Heart left ventricle (tissue), 16 donors: ENCODE measurements around the gene LGR5. TPM values are rescaled to one million over a fixed set of nuclear protein-coding genes. Genes with fewer than 3 reads are reported as not detected.
"Not testable (repeated sequence)": the region's sequence is repeated elsewhere in the genome, so short reads cannot be mapped to it uniquely, and the experiment has no call there.

Experiments used
- ATAC-seq, 4 donors: fragments of 200-7000 bp; cut with Tn5 transposase; one replicate each; pipeline ENCODE4 v1.9.1; 2020 to 2022; ENCODE audit warnings: moderate library complexity in 4 of 4, mild to moderate bottlenecking in 3 of 4, moderate number of reproducible peaks in 1 of 4
- DNase-seq, 5 donors: peaks; one replicate each; pipeline ENCODE4 v3.0.0-alpha.2; 2020
- H3K27ac ChIP-seq, 12 donors: fragments of 200-600 bp; sonication (generic) in 4 of 12; one replicate each; pipeline versions ENCODE4 v1.5.0 to v1.8.0; 2016 to 2022; ENCODE audit warnings: mild to moderate bottlenecking in 2 of 12
- H3K27me3 ChIP-seq, 9 donors: fragments of 200-600 bp; sonication (generic) in 2 of 9; one replicate each; pipeline versions ENCODE4 v1.5.1 to v1.8.0; 2016 to 2022; ENCODE audit warnings: mild to moderate bottlenecking in 3 of 9
- H3K36me3 ChIP-seq, 9 donors: fragments of 200-600 bp; sonication (generic) in 2 of 9; one replicate each; pipeline versions ENCODE4 v1.5.0 to v1.8.0; 2018 to 2022; ENCODE audit warnings: mild to moderate bottlenecking in 2 of 9
- H3K4me1 ChIP-seq, 12 donors: fragments of 200-600 bp; sonication (generic) in 4 of 12; one replicate each; pipeline versions ENCODE4 v1.5.0 to v1.8.0; 2016 to 2022; ENCODE audit warnings: mild to moderate bottlenecking in 3 of 12
- H3K4me3 ChIP-seq, 12 donors: fragments of 200-600 bp; sonication (generic) in 4 of 12; one replicate each; pipeline versions ENCODE4 v1.5.0 to v1.8.0; 2017 to 2022; ENCODE audit warnings: mild to moderate bottlenecking in 9 of 12, moderate library complexity in 4 of 12
- H3K9me3 ChIP-seq, 12 donors: fragments of 200-600 bp; sonication (generic) in 4 of 12; one replicate each; pipeline versions ENCODE4 v1.5.0 to v1.8.0; 2016 to 2022; ENCODE audit warnings: mild to moderate bottlenecking in 1 of 12
- CTCF ChIP-seq, 12 donors: fragments of 200-600 bp; sonication (generic) in 4 of 12; IDR thresholded peaks; one replicate each; pipeline versions ENCODE4 v1.5.0 to v1.8.0; 2018 to 2022; ENCODE audit warnings: antibody characterized with exemption in 12 of 12, mild to moderate bottlenecking in 5 of 12
- POLR2A ChIP-seq, 2 donors: fragments of 450-650 bp; IDR thresholded peaks; one replicate each; pipeline ENCODE4 v1.6.1; 2017; ENCODE audit warnings: antibody characterized with exemption in 2 of 2, mild to moderate bottlenecking in 2 of 2, moderate library complexity in 2 of 2
- WGBS, 4 donors: extraction: QIAGEN DNeasy Blood & Tissue Kit in 2 of 4; methylation state at CpG; one replicate each; pipeline versions ENCODE4 v1.1.5 to v1.1.7; 2013 to 2018; 5-methylcytosine and 5-hydroxymethylcytosine counted together
- intact Hi-C, 10 donors: fragments of 100-400 bp; cut with DNase I; formaldehyde crosslinking; loops; one replicate each; pipeline versions ENCODE4 v1.11.1 to v1.14.2; 2022
- polyA plus RNA-seq, 2 donors: library from polyadenylated mRNA; stranded (reverse); fragments of 200-250 nt; gene quantifications; one replicate each; pipeline ENCODE4 v1.2.3, GENCODE V29; 2013
- total RNA-seq, 9 donors: library from RNA; depleted of rRNA in 2 of 9; stranded (reverse); fragments of >200 nt in 2 of 9; fragmentation: NEBNext Ultra II Directional in 3 of 9; extraction: Animal tissue kit (Norgen Biotek cat#: 25700) in 3 of 9; gene quantifications; one replicate each; pipeline versions ENCODE4 v1.1.0 to v1.2.4, GENCODE V29; 2016 to 2023
- donor health status: ischemic (EF 13 %, LVEDD 7.1; RV severe dilation, severe dysfunction).
- donor health status: healthy with polysubstance abuse.
- donor health status: DM: no; HTN: yes; CAD: no.
- donor health status: DM: no; HTN: no; CAD: no.
- donor health status: ischemic (EF 25% LVEDD 6.9; RV normal size, moderate dysfunction).
- donor health status: ischemic (EF 25% LVEDD 5.7; RV mildly dilated, moderate dysfunction).
- donor health status: healthy.
- donor health status: DM: yes; HTN: yes; CAD: no.
- donor health status: ischemic (EF 35%, LVEDD 5.7; RV mildly dilated, moderate dysfunction).
- donor health status: nonischemic (EF 11% LVEDD 7.7; RV severe dilation, severe dysfunction).
- donor health status: DM: yes; HTN: yes; CAD: no.
- donor health status: PGD.
- donor health status: ischemic (EF 29% LVEDD 5.4; RV normal size, mild dysfunction).
- donor health status: nonischemic (EF 23%, LVEDD 6.1; RV moderate dilation, normal function).

The LGR5 gene
- total and polyA plus RNA-seq, 11 donors: 0.03 to 0.20 (median 0.13) TPM; not detected in 7

- intact Hi-C loops: loop anchor here in 2 of 10 donors (10.0 kb wide), 2 partner anchors 130 to 140 kb away; no protein-coding TSS in a partner anchor
- H3K9me3 ChIP-seq: peaks cover 0 to 4% (median 0%) of the 10 kb centered on the region in 12 donors
- H3K27me3 ChIP-seq: no peaks in the 10 kb centered on the region
- no peak overlapping the region for H3K4me3 ChIP-seq
- TF ChIP-seq POLR2A (IDR thresholded peaks at IDR 0.05): no peak
- no peak for TF ChIP-seq CTCF (IDR thresholded peaks at IDR 0.05)
- DNase-seq: no peak
- 77 to 86% (median 80%) methylated on average over 1 of the region's 1 CpG for WGBS, 4 donors
- ATAC-seq: no peak
- no peak overlapping the region for H3K27ac ChIP-seq
- no peaks in the 10 kb centered on the region for H3K4me1 ChIP-seq
- no peaks in the 10 kb centered on the region for H3K36me3 ChIP-seq
Measured at GRCh38 chr12:71555191-71555590, 115.6 kb downstream of the LGR5 start.

GRCh38 chr12:71555789-71556188 lies 116.2 kb downstream of the LGR5 start:
- not testable (repeated sequence) for H3K4me1 ChIP-seq, H3K27me3 ChIP-seq, H3K27ac ChIP-seq, H3K36me3 ChIP-seq, DNase-seq, ATAC-seq, H3K4me3 ChIP-seq, H3K9me3 ChIP-seq
- WGBS, 4 donors: 92 to 97% (median 94%) methylated on average over 1 of the region's 1 CpG
- intact Hi-C loops: loop anchor here in 2 of 10 donors (10.0 kb wide), 2 partner anchors 131 to 141 kb away; no protein-coding TSS in a partner anchor

GRCh38 chr12:71556448-71556847 lies 116.8 kb downstream of the LGR5 start:
- intact Hi-C loops: loop anchor here in 2 of 10 donors (10.0 kb wide), 2 partner anchors 132 to 142 kb away; no protein-coding TSS in a partner anchor
- Histone ChIP-seq H3K4me3 (no peak overlapping the region), H3K27ac (no peak overlapping the region), H3K9me3 (peaks cover 0 to 4% (median 0%) of the 10 kb centered on the region in 12 donors), H3K4me1 (no peaks in the 10 kb centered on the region), H3K27me3 (no peaks in the 10 kb centered on the region), H3K36me3 (no peaks in the 10 kb centered on the region)
- DNase-seq (no peak), ATAC-seq (no peak)
- no peak for TF ChIP-seq CTCF (IDR thresholded peaks at IDR 0.05)
- TF ChIP-seq POLR2A (IDR thresholded peaks at IDR 0.05): no peak

GRCh38 chr12:71556875-71557274 lies 117.3 kb downstream of the LGR5 start:
- TF ChIP-seq CTCF (IDR thresholded peaks at IDR 0.05) (no peak), POLR2A (IDR thresholded peaks at IDR 0.05) (no peak)
- Histone ChIP-seq H3K27me3 (no peaks in the 10 kb centered on the region), H3K4me1 (no peaks in the 10 kb centered on the region), H3K36me3 (no peaks in the 10 kb centered on the region), H3K27ac (no peak overlapping the region), H3K9me3 (peaks cover 0 to 4% (median 0%) of the 10 kb centered on the region in 12 donors), H3K4me3 (no peak overlapping the region)
- WGBS, 4 donors: 82 to 86% (median 85%) methylated on average over 4 of the region's 4 CpGs
- no peak for DNase-seq
- intact Hi-C loops: loop anchor here in 2 of 10 donors (10.0 kb wide), 2 partner anchors 132 to 142 kb away; no protein-coding TSS in a partner anchor
- ATAC-seq: no peak

GRCh38 chr12:71558445-71558844 lies 118.8 kb downstream of the LGR5 start:
- no peak overlapping the region for H3K27ac ChIP-seq
- no peak for DNase-seq
- no peak overlapping the region for H3K4me3 ChIP-seq
- TF ChIP-seq POLR2A (IDR thresholded peaks at IDR 0.05) (no peak), CTCF (IDR thresholded peaks at IDR 0.05) (no peak)
- H3K27me3 ChIP-seq: no peaks in the 10 kb centered on the region
- H3K36me3 ChIP-seq: no peaks in the 10 kb centered on the region
- no peaks in the 10 kb centered on the region for H3K4me1 ChIP-seq
- intact Hi-C loops: loop anchor here in 2 of 10 donors (10.0 kb wide), 2 partner anchors 134 to 144 kb away; no protein-coding TSS in a partner anchor
- peaks cover 0 to 4% (median 0%) of the 10 kb centered on the region in 12 donors for H3K9me3 ChIP-seq
- 59 to 69% (median 63%) methylated on average over 3 of the region's 3 CpGs for WGBS, 4 donors
- ATAC-seq: no peak
